ENCODE data around the gene TRPM4.

TRPM4 gene

GRCh38 chr19:49126575-49126974 is 31.0 kb upstream of the TRPM4 start:
- no peak for TF ChIP-seq IKZF3 (tag by site-specific recombination; IDR thresholded peaks at IDR 0.05)
- TF ChIP-seq, protein P1, sequence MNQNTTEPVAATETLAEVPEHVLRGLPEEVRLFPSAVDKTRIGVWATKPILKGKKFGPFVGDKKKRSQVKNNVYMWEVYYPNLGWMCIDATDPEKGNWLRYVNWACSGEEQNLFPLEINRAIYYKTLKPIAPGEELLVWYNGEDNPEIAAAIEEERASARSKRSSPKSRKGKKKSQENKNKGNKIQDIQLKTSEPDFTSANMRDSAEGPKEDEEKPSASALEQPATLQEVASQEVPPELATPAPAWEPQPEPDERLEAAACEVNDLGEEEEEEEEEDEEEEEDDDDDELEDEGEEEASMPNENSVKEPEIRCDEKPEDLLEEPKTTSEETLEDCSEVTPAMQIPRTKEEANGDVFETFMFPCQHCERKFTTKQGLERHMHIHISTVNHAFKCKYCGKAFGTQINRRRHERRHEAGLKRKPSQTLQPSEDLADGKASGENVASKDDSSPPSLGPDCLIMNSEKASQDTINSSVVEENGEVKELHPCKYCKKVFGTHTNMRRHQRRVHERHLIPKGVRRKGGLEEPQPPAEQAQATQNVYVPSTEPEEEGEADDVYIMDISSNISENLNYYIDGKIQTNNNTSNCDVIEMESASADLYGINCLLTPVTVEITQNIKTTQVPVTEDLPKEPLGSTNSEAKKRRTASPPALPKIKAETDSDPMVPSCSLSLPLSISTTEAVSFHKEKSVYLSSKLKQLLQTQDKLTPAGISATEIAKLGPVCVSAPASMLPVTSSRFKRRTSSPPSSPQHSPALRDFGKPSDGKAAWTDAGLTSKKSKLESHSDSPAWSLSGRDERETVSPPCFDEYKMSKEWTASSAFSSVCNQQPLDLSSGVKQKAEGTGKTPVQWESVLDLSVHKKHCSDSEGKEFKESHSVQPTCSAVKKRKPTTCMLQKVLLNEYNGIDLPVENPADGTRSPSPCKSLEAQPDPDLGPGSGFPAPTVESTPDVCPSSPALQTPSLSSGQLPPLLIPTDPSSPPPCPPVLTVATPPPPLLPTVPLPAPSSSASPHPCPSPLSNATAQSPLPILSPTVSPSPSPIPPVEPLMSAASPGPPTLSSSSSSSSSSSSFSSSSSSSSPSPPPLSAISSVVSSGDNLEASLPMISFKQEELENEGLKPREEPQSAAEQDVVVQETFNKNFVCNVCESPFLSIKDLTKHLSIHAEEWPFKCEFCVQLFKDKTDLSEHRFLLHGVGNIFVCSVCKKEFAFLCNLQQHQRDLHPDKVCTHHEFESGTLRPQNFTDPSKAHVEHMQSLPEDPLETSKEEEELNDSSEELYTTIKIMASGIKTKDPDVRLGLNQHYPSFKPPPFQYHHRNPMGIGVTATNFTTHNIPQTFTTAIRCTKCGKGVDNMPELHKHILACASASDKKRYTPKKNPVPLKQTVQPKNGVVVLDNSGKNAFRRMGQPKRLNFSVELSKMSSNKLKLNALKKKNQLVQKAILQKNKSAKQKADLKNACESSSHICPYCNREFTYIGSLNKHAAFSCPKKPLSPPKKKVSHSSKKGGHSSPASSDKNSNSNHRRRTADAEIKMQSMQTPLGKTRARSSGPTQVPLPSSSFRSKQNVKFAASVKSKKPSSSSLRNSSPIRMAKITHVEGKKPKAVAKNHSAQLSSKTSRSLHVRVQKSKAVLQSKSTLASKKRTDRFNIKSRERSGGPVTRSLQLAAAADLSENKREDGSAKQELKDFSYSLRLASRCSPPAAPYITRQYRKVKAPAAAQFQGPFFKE (tag by site-specific recombination; IDR thresholded peaks at IDR 0.05; ENCODE audit: borderline replicate concordance) = no peak
- no peak for TF ChIP-seq ZBTB7A (tag by site-specific recombination; IDR thresholded peaks at IDR 0.05; ENCODE audit: low read depth)
- TF ChIP-seq SALL2 (tag by site-specific recombination; IDR thresholded peaks at IDR 0.05; ENCODE audit: borderline replicate concordance) = no peak
- no peak for TF ChIP-seq ZNF398 (tag by site-specific recombination; IDR thresholded peaks at IDR 0.05)
- TF ChIP-seq, protein P2, sequence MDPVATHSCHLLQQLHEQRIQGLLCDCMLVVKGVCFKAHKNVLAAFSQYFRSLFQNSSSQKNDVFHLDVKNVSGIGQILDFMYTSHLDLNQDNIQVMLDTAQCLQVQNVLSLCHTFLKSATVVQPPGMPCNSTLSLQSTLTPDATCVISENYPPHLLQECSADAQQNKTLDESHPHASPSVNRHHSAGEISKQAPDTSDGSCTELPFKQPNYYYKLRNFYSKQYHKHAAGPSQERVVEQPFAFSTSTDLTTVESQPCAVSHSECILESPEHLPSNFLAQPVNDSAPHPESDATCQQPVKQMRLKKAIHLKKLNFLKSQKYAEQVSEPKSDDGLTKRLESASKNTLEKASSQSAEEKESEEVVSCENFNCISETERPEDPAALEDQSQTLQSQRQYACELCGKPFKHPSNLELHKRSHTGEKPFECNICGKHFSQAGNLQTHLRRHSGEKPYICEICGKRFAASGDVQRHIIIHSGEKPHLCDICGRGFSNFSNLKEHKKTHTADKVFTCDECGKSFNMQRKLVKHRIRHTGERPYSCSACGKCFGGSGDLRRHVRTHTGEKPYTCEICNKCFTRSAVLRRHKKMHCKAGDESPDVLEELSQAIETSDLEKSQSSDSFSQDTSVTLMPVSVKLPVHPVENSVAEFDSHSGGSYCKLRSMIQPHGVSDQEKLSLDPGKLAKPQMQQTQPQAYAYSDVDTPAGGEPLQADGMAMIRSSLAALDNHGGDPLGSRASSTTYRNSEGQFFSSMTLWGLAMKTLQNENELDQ (tag by site-specific recombination; IDR thresholded peaks at IDR 0.05; ENCODE audit: low read depth) = no peak
- TF ChIP-seq ZNF292 (tag by site-specific recombination; IDR thresholded peaks at IDR 0.05; ENCODE audit: borderline replicate concordance, low read depth) = no peak
- no peak for TF ChIP-seq ZNF670 (tag by site-specific recombination; IDR thresholded peaks at IDR 0.05; ENCODE audit: low read depth)
- TF ChIP-seq ZNF146 (tag by site-specific recombination; IDR thresholded peaks at IDR 0.05) = no peak
- TF ChIP-seq ZNF112 (tag by site-specific recombination; IDR thresholded peaks at IDR 0.05) = no peak
- no peak for TF ChIP-seq ZNF324 (tag by site-specific recombination; IDR thresholded peaks at IDR 0.05)
- no peak for TF ChIP-seq ZNF19 (tag by site-specific recombination; IDR thresholded peaks at IDR 0.05; ENCODE audit: low read depth)
- TF ChIP-seq, protein P3, sequence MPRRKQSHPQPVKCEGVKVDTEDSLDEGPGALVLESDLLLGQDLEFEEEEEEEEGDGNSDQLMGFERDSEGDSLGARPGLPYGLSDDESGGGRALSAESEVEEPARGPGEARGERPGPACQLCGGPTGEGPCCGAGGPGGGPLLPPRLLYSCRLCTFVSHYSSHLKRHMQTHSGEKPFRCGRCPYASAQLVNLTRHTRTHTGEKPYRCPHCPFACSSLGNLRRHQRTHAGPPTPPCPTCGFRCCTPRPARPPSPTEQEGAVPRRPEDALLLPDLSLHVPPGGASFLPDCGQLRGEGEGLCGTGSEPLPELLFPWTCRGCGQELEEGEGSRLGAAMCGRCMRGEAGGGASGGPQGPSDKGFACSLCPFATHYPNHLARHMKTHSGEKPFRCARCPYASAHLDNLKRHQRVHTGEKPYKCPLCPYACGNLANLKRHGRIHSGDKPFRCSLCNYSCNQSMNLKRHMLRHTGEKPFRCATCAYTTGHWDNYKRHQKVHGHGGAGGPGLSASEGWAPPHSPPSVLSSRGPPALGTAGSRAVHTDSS (tag by site-specific recombination; IDR thresholded peaks at IDR 0.05) = no peak
- TF ChIP-seq MEIS1 (CRISPR knock-in tag; IDR thresholded peaks at IDR 0.05; ENCODE audit: borderline replicate concordance) = no peak
- POLR2A ChIA-PET = interaction anchor here (0.8 kb wide), 1 partner anchor 74 kb away, joined by 3 read pairs; no protein-coding TSS in a partner anchor
- Histone ChIP-seq H3K36me3 (ENCODE audit: control insufficient read depth in 2 of 2, insufficient read depth in 1 of 2, low read length in 2 of 2) (peaks cover 0 to 10% of the 10 kb centered on the region in 2 experiments; a peak in 2 of 3 replicates), H3K9me3 (ENCODE audit: control insufficient read depth, insufficient read depth, low read depth, low read length) (no peaks in the 10 kb centered on the region), H3K27ac (ENCODE audit: extremely low read depth, low read depth, low read length) (no peak overlapping the region), H3K4me3 (ENCODE audit: low read depth, low read length) (no peak overlapping the region), H3K4me1 (ENCODE audit: control insufficient read depth, insufficient read depth, low read length) (peaks cover 7% of the 10 kb centered on the region)
- CTCF ChIA-PET = interaction anchor here (0.6 to 2.1 kb wide), 2 partner anchors 12 to 21 kb away, joined by 3 to 12 read pairs; partner anchors contain the start of gene LIN7B

Measured in HEK293 (cell line).